SH-SY5Y (cell line): ENCODE measurements around the gene TRPC4.

Experiments used
- GATA2 ChIP-seq: IDR thresholded peaks from 2 replicates; pipeline ENCODE4 v1.6.1; 2011; ENCODE audit warnings: mild to moderate bottlenecking, low read depth, low read length
- GATA3 ChIP-seq: IDR thresholded peaks from 2 replicates; pipeline ENCODE4 v1.6.1; 2011; ENCODE audit warnings: low read depth, mild to moderate bottlenecking, low read length, moderate library complexity

The TRPC4 gene

GRCh38 chr13:37769545-37769944 lies 100.0 kb downstream of the TRPC4 start:
- TF ChIP-seq GATA2: no peak
- TF ChIP-seq GATA3: no peak

DNA sequence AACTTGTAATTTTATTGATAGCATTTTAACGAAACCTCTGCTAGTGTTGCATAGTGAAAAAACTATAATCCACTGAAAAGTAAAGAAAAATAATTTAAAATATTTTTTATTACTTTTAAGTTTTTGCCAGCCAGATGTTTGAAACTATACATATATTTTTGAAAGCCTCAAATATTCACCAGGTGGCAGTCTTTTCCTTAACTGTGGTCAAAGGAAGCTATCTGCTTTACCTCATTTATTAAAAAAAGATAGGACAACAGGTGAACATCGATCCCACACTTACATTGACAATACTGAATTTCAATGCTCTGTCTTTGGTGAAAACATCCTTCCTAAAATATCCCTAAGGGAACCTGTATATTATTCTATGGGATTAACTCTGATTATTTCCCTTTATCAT lies 100.5 kb downstream of the TRPC4 start:
- TF ChIP-seq GATA3: no peak
- no peak for TF ChIP-seq GATA2

- TF ChIP-seq GATA3: no peak
- no peak for TF ChIP-seq GATA2
These were observed 103.1 kb downstream of the TRPC4 start for GRCh38 chr13:37766502-37766901.

GRCh38 chr13:37755349-37755748 lies 114.2 kb downstream of the TRPC4 start:
- TF ChIP-seq GATA2: no peak
- no peak for TF ChIP-seq GATA3

GRCh38 chr13:37753776-37754175 lies 115.8 kb downstream of the TRPC4 start:
- TF ChIP-seq GATA2: no peak
- TF ChIP-seq GATA3: no peak

- no peak for TF ChIP-seq GATA2
These were observed 117.4 kb downstream of the TRPC4 start for GRCh38 chr13:37752146-37752545.

DNA sequence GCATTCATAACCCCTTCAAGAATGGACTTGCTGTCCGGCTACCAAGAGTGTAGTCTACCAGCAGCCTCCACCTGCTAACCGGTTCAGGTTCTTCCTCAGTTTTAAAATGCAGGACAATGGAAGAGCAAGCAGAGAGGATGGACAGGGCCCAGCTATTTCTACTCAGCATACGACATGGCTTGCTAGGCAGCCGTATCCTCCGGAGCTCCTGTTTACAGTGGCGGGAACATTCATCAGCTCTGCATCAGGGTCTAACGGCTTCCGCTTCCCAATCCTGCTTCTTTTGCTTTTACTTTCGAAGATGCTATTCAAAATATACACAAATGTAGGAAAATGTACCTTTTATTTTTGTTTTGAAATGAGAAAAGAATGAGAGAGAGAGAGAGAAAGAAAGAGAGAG lies 118.5 kb downstream of the TRPC4 start:
- TF ChIP-seq GATA3 (no peak), GATA2 (no peak)

DNA sequence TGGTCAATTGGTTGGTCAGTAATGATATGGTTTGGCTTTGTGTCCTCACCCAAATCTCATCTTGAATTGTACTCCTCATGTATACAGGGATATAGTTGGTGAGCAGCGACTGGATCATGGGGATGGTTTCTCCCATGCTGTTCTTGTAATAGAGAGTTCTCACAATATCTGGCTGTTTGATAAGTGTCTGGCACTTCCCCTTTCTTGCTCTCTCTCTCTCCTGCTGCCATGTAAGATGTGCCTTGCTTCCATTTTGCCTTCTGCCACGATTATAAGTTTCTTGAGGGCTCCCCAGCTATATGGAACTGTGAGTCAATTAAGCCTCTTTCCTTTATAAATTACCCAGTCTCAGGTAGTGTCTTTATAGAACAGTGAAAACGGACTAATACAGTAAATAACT lies 120.7 kb downstream of the TRPC4 start:
- no peak for TF ChIP-seq GATA3
- no peak for TF ChIP-seq GATA2

GRCh38 chr13:37747071-37747612 lies 122.4 kb downstream of the TRPC4 start:
- TF ChIP-seq GATA2 (no peak), GATA3 (no peak)

DNA sequence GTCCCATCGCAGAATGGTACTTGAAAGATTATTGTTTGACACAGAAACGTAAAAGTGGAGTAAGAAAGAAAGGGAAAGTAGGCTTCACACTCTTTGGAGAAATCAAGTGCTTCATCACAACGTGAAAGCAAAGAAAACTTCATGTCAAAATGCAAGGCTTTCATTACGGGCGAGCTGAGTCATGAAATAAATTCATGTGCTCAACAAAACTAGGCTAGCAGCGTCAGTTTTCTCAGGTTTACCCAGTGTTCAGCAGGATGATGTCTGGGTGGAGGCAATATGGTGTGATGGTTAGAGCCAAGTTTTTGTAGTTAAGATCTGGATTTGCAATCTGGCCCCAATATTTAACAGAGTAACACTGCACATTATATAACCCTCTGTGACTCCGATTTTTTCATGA lies 128.0 kb downstream of the TRPC4 start:
- TF ChIP-seq GATA2 (no peak), GATA3 (no peak)

DNA sequence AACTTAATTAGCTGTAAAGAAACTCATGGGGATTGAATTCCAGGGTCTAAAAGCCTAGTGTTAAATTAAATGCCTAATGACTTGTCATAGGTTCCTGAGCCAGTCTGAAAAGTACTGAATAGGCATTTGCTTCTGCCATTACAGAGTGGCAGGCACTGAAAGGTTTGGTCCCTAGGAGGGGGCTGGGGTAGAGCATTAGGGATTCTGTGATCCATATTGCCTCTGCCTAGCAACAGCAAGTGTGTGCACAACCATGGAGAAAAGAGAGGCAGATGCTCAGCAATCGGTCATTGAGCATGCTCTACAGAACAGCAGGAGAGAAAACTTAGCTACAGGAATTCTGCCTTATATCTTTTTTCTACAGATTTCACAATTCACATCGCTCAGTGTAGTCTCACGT lies 133.5 kb downstream of the TRPC4 start:
- TF ChIP-seq GATA3 (no peak), GATA2 (no peak)

- TF ChIP-seq GATA2: no peak
These were observed 134.3 kb downstream of the TRPC4 start for GRCh38 chr13:37735293-37735692.

DNA sequence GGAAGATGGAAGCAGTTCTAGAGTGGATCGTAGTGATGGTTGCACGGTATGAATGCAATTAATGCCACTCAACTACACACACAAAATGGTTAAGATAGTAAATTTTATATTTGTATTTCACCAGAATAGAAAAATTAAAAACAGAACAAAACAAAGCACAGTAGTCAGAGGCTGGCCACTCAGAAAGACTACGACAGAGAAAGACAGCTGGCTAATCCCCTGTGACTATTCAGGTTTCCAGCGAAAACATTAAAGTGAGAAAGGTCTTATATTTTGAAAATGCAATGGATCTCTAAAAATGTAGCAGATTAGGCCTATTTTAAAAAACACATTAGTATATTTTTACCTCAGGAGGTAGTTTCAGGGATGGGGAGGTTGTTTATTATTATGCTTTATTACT lies 139.7 kb downstream of the TRPC4 start:
- TF ChIP-seq GATA3 (no peak), GATA2 (no peak)

GRCh38 chr13:37716420-37717195 lies 153.0 kb downstream of the TRPC4 start:
- no peak for TF ChIP-seq GATA2
- TF ChIP-seq GATA3: no peak

- TF ChIP-seq GATA3: no peak
- TF ChIP-seq GATA2: no peak
These were observed 154.0 kb downstream of the TRPC4 start for GRCh38 chr13:37715606-37716015.
